ENCODE data around the gene CCDC190. TPM values are rescaled to one million over a fixed set of nuclear protein-coding genes. Genes with fewer than 3 reads are reported as not detected.

The CCDC190 gene
- total RNA-seq, 1 experiment from 2014 or later = not detected

- TF ChIP-seq SP1 (IDR thresholded peaks at IDR 0.05; ENCODE audit: low read depth) (no peak), SIN3A (IDR thresholded peaks at IDR 0.05; ENCODE audit: low read depth) (no peak), EGR1 (IDR thresholded peaks at IDR 0.05; ENCODE audit: low read depth) (no peak), ELF1 (IDR thresholded peaks at IDR 0.05; ENCODE audit: borderline replicate concordance, low read depth) (no peak), EZH2 (IDR thresholded peaks at IDR 0.05) (no peak), CEBPB (IDR thresholded peaks at IDR 0.05; ENCODE audit: low read depth) (no peak), TCF7L2 (IDR thresholded peaks at IDR 0.05; ENCODE audit: borderline replicate concordance, extremely low read depth, insufficient read depth, insufficient read length) (no peak), ZFX (IDR thresholded peaks at IDR 0.05) (no peak)
These were observed 42.3 kb upstream of the CCDC190 start (continued) for GRCh38 chr1:162903246-162903645.

- RAD21 ChIA-PET (ENCODE audit: low non-redundant PET in 1 of 2, low total read pairs in 2 of 2, uncharacterized antibody in 2 of 2, unreplicated experiment in 2 of 2) = no interaction called here
- Histone ChIP-seq H3K4me3 (replicated peaks in 1 of 2; ENCODE audit: low read depth in 1 of 2, low read length in 2 of 2) (no peak overlapping the region), H3K9me2 (ENCODE audit: insufficient read depth) (no peaks in the 10 kb centered on the region), H3K27me3 (ENCODE audit: insufficient read depth, low read length) (no peaks in the 10 kb centered on the region), H3K9me3 (ENCODE audit: control insufficient read depth in 1 of 2, insufficient read depth in 1 of 2, low read depth in 1 of 2, low read length in 2 of 2) (no peaks in the 10 kb centered on the region), H2AFZ (ENCODE audit: low read depth, low read length, poor library complexity, severe bottlenecking) (no peak overlapping the region), H4K20me1 (ENCODE audit: insufficient read depth) (no peaks in the 10 kb centered on the region), H3K4me1 (ENCODE audit: control insufficient read depth in 1 of 2, insufficient read depth in 2 of 2, low read length in 2 of 2) (peaks cover 0 to 5% of the 10 kb centered on the region in 2 experiments; a peak in 2 of 4 replicates), H3K36me3 (ENCODE audit: control insufficient read depth in 1 of 2, insufficient read depth in 2 of 2, low read length in 2 of 2) (no peaks in the 10 kb centered on the region), H3K79me2 (ENCODE audit: insufficient read depth, low read length) (no peaks in the 10 kb centered on the region), H3K9ac (ENCODE audit: low read length) (no peak overlapping the region), H3K27ac (ENCODE audit: low read depth, low read length) (no peak overlapping the region), H3K4me2 (ENCODE audit: low read length) (no peak overlapping the region)
- no peak for ATAC-seq
- intact Hi-C loops (cut with micrococcal nuclease) = no loop called here
- POLR2A ChIA-PET = no interaction called here
- TF ChIP-seq POLR2AphosphoS5 (IDR thresholded peaks at IDR 0.05; ENCODE audit: low read depth, low read length) = no peak
- no peak for TF ChIP-seq SP1 (IDR thresholded peaks at IDR 0.05; ENCODE audit: low read depth)
- no peak for TF ChIP-seq ZNF274 (IDR thresholded peaks at IDR 0.05; ENCODE audit: low read depth, low read length)
- no peak for TF ChIP-seq TCF7L2 (IDR thresholded peaks at IDR 0.05; ENCODE audit: borderline replicate concordance, extremely low read depth, insufficient read depth, insufficient read length)
- TF ChIP-seq EZH2phosphoT487 (IDR thresholded peaks at IDR 0.05; ENCODE audit: borderline replicate concordance) = no peak
- no peak for TF ChIP-seq POLR2A (IDR thresholded peaks at IDR 0.05; ENCODE audit: borderline replicate concordance, extremely low read depth, insufficient read depth, insufficient read length)
- no peak for TF ChIP-seq EGR1 (IDR thresholded peaks at IDR 0.05; ENCODE audit: low read depth)
- TF ChIP-seq MAX (IDR thresholded peaks at IDR 0.05) = no peak
- TF ChIP-seq ZFX (IDR thresholded peaks at IDR 0.05) = no peak
- no peak for TF ChIP-seq FOSL1 (IDR thresholded peaks at IDR 0.05; ENCODE audit: low read depth)
- TF ChIP-seq CTCF (IDR thresholded peaks at IDR 0.05 in 2 of 3, conservative IDR thresholded peaks at IDR 0.05 in 1 of 3; ENCODE audit: borderline replicate concordance in 1 of 3, insufficient read depth in 1 of 3, low read depth in 2 of 3, low read length in 2 of 3) = no peak
- no peak for TF ChIP-seq SIN3A (IDR thresholded peaks at IDR 0.05; ENCODE audit: low read depth)
- no peak for TF ChIP-seq YY1 (IDR thresholded peaks at IDR 0.05; ENCODE audit: extremely low read depth, insufficient replicate concordance, low read depth, low read length)
- TF ChIP-seq EZH2 (IDR thresholded peaks at IDR 0.05) = no peak
- BruUV-seq (replicated peaks) = no TSS peak
- no peak for DNase-seq (ENCODE audit: low read depth, low spot score)
- CTCF ChIA-PET = interaction anchor here (1.0 to 1.1 kb wide), 2 partner anchors 8 to 48 kb away, joined by 3 to 4 read pairs; no protein-coding TSS in a partner anchor
These were observed 41.4 kb upstream of the CCDC190 start for GRCh38 chr1:162902416-162902815.

Measured in HCT116 (cell line).